ENCODE measurements around the gene NUDT9.
"Not testable (repeated sequence)": the region's sequence is repeated elsewhere in the genome, so short reads cannot be mapped to it uniquely, and the experiment has no call there.

The NUDT9 gene

DNA sequence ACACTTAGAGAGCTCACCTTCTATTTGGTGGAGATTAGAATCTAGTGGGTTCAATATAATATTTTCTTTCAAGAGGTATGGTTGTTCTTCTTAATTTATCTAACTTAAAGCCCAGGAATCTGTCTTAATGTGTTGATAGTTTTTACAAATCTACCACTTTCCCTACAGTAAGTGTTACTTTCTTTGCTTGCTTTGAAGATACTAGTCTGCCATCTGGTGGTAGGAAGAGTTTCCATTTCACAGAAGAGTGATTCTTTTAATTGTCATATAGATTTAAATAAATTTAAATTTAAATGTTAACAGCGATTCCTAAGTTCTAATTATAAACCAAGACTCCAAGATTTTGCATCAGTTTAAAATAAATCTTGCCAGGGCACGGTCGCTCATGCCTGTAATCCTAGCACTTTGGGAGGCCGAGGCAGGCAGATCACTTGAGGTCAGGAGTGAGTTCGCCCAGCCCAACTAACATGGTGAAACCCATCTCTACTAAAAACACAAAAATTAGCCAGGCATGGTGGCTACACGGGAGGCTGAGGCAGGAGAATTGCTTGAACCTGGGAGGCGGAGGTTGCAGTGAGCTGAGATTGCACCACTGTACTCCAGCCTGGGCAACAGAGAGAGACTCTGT lies 43.5 kb downstream of the NUDT9 start:
- no peak overlapping the region for H3K27ac ChIP-seq
- no peak overlapping the region for H3K4me3 ChIP-seq
- no peak for DNase-seq (ENCODE audit: low spot score)
- TF ChIP-seq, protein P1, sequence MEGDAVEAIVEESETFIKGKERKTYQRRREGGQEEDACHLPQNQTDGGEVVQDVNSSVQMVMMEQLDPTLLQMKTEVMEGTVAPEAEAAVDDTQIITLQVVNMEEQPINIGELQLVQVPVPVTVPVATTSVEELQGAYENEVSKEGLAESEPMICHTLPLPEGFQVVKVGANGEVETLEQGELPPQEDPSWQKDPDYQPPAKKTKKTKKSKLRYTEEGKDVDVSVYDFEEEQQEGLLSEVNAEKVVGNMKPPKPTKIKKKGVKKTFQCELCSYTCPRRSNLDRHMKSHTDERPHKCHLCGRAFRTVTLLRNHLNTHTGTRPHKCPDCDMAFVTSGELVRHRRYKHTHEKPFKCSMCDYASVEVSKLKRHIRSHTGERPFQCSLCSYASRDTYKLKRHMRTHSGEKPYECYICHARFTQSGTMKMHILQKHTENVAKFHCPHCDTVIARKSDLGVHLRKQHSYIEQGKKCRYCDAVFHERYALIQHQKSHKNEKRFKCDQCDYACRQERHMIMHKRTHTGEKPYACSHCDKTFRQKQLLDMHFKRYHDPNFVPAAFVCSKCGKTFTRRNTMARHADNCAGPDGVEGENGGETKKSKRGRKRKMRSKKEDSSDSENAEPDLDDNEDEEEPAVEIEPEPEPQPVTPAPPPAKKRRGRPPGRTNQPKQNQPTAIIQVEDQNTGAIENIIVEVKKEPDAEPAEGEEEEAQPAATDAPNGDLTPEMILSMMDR (IDR thresholded peaks at IDR 0.05), result no peak

DNA sequence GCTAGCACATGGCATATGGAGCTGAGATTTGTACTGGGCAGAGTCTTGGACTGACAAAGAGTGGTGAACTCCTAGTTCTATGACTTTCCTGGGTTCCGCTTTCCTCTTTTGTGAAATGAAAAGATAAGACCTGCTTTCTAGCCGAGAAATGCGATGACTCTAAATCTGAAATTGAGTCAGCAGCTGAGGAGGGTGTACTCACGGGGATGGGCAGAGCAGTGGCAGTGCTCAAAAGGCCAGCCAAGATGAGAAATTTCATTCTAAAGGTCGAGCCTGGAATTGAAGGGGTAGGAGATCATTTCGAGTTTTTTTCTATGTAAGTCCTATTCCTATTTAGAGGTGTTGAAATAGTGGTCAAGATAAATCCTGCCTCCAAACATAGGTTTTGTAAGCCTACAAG lies 47.0 kb downstream of the NUDT9 start:
- TF ChIP-seq, protein P1 (IDR thresholded peaks at IDR 0.05), result no peak
- DNase-seq (ENCODE audit: low spot score), result no peak
- no peak overlapping the region for H3K4me3 ChIP-seq
- H3K27ac ChIP-seq, result peak overlapping the region in 1 of 2 donors; percentile 30

DNA sequence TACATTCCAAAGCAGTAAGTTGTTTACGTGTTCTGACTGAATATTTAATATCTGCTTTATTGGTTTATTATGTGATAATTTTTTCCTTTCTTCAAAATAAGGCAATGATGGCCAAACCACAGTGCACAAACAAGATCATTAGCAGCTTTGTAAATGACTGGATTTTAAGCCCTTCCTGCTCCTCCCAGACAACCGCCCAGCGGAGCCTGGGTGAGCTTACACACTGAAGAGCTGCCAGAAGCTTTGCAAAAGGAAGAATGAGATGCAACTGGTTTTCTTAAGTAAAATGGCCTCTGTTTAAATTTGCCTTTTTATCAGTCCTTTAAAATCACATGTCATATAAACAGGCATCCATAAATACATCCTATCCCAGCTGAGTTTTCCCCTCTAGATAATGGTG lies 54.6 kb downstream of the NUDT9 start:
- TF ChIP-seq, protein P1 (IDR thresholded peaks at IDR 0.05), result no peak
- no peak for DNase-seq (ENCODE audit: low spot score)
- no peak overlapping the region for H3K4me3 ChIP-seq
- H3K27ac ChIP-seq, result peak overlapping the region in 1 of 2 donors; percentile 30

DNA sequence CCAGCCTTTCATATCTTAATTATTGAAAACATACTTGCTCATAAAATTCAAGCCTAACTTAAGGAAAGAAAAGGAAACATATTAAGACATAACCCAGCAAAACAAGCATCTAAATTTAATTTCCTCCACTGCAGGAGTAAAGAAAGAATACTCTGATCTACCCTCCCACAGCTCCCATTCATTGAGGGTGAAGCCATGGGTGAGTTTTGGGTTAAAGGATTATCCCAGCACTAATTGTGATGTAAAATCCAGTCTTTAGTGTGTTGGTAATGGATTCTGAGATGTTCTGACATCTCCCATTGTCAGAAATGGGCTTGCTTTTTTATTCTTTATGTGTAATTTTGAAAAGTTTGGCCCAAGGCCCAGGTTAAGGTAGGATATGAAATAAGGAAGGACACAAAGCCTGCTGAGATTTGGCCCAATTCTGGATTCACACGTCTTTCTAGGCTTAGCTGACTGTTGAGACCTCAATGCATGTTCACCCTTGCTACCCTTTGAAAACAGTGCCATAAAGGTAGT lies 56.4 kb downstream of the NUDT9 start:
- Histone ChIP-seq H3K4me3 (no peak overlapping the region), H3K27ac (peak overlapping the region in 1 of 2 donors; percentile 27)
- TF ChIP-seq, protein P1 (IDR thresholded peaks at IDR 0.05), result no peak
- no peak for DNase-seq (ENCODE audit: low spot score)

DNA sequence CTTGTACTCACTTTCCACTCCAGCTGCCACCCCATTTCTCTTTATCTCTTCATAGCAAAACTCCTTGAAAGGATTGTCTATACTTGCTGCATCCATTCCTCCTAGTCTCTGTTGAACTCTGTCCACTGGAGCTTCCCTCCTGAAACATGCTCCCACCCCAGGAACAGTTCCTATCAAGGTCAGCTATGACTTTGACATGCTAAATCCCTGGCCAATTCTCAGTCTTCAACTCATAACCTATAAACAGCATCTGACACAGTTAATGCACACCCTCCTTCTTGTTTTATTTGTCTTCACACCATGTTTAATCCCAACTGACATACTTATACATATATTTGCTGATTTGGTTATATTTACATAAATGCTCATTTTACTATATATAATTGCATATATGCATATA lies 59.0 kb downstream of the NUDT9 start:
- peak overlapping the region in 1 of 2 donors; percentile 33 for H3K27ac ChIP-seq
- TF ChIP-seq, protein P1 (IDR thresholded peaks at IDR 0.05), result no peak
- no peak for DNase-seq (ENCODE audit: low spot score)
- no peak overlapping the region for H3K4me3 ChIP-seq

DNA sequence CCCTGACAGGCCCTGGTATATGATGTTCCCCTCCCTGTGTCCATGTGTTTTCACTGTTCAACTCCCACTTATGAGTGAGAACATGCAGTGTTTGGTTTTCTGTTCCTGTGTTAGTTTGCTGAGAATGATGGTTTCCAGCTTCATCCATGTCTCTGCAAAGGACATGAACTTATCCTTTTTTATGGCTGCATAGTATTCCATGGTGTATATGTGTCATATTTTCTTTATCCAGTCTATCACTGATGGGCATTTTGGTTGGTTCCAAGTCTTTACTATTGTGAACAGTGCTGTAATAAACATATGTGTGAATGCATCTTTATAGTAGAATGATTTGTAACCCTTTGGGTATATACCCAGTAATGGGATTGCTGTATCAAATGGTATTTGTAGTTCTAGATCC lies 60.9 kb downstream of the NUDT9 start:
- not testable (repeated sequence) for DNase-seq (ENCODE audit: low spot score); H3K27ac ChIP-seq; H3K4me3 ChIP-seq

DNA sequence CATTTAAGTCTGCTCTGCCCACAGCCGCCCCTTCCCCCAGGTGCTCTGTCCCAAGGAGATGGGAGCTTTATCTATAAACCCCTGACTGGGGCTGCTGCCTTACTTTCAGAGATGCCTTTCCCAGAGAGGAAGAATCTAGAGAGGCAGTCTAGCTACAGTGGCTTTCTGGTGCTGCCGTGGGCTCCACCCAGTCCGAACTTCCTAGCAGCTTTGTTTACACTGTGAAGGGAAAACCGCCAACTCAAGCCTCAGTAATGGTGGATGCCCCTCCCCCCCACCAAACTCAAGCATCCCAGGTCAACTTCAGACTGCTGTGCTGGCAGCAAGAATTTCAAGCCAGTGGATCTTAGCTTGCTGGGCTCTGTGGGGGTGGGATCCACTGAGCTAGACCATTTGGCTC lies 66.3 kb downstream of the NUDT9 start:
- not testable (repeated sequence) for H3K4me3 ChIP-seq; DNase-seq (ENCODE audit: low spot score)
- H3K27ac ChIP-seq, result peak overlapping the region in 1 of 2 donors; percentile 73

DNA sequence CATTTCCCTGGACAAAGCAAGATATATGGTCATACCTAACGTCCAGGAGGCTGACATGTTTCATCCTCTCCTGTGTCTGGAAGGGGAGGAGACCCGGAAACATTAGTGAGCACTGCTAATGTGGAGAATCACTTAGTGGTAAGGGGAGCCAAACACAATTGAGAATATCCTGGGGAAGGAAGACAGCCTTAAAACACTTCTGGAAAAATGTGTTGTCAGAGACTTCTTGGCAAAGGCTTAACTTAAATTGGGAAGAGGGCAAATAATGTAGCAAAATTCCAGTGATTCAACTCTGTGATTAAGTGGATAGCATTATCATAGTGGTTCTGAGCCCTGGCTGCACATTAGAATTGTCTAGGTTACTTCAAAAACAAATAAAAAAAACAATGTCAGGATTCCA lies 67.3 kb downstream of the NUDT9 start:
- no peak overlapping the region for H3K4me3 ChIP-seq
- DNase-seq (ENCODE audit: low spot score), result no peak
- H3K27ac ChIP-seq, result peak overlapping the region in 1 of 2 donors; percentile 73
- TF ChIP-seq, protein P1 (IDR thresholded peaks at IDR 0.05), result no peak
